GM15510 (cell line): ENCODE measurements around the gene ADORA1.

Source experiments
- POLR2A ChIP-seq: IDR thresholded peaks from 3 replicates; pipeline ENCODE4 v1.6.1; 2011; ENCODE audit warnings: borderline replicate concordance; ENCODE audit not compliant: insufficient read length; ENCODE audit errors: extremely low read depth

Gene ADORA1

GRCh38 chr1:203202431-203203245 lies 75.1 kb downstream of the ADORA1 start:
- TF ChIP-seq POLR2A, result no peak

- no peak for TF ChIP-seq POLR2A
These were observed 77.2 kb downstream of the ADORA1 start for GRCh38 chr1:203204756-203205155.

DNA sequence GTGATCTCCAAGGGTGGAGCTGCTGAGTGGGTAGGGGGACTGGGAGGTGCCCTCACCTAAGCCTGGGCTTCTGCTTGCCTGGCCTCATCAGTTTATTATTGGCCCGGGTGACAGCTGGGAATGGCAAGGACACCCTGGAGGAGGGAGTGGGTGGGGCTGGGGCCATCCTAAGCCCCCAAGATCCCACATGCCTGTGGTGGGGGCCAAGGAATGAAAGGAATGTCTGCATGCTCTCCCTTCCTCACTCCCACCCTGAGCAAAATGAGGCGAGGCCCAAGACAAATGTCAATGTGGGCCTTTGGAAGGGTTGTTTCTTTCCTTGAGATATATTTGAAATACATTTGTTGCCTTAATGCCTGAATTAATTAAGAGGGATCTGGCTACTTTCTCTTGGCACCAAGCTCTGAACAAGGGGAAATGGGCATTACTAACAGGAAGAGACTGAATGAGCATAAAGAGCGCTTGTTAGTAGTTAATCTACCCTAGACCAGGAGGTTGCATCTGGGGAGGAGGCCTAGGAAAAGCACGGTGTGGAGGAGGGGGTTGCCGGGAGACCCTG lies 78.7 kb downstream of the ADORA1 start:
- no peak for TF ChIP-seq POLR2A

DNA sequence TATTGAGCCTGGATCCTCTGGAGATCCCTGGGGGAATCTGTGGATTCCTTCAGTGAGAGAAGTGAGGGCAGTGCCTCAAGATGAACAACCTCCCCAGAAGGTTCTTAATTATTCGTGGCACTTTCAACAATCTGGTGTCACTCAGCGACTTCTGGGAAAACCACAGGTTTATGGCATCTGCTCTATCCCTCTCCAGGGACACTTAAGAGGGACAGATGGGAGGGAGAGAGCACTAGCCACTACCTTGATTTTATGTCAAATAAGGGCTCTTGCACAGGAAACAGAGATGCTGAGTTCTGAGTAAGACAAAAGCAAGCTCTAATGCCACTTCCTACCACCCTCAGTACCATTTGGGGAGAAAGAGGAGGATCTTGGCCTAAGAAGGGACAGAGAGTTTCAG lies 80.2 kb downstream of the ADORA1 start:
- no peak for TF ChIP-seq POLR2A

- no peak for TF ChIP-seq POLR2A
These were observed 80.7 kb downstream of the ADORA1 start for GRCh38 chr1:203208181-203208580.

- TF ChIP-seq POLR2A, result no peak
These were observed 82.8 kb downstream of the ADORA1 start for GRCh38 chr1:203210350-203210749.

- TF ChIP-seq POLR2A, result no peak
These were observed 83.5 kb downstream of the ADORA1 start for GRCh38 chr1:203210988-203211387.

- TF ChIP-seq POLR2A, result no peak
These were observed 84.3 kb downstream of the ADORA1 start for GRCh38 chr1:203211812-203212211.

DNA sequence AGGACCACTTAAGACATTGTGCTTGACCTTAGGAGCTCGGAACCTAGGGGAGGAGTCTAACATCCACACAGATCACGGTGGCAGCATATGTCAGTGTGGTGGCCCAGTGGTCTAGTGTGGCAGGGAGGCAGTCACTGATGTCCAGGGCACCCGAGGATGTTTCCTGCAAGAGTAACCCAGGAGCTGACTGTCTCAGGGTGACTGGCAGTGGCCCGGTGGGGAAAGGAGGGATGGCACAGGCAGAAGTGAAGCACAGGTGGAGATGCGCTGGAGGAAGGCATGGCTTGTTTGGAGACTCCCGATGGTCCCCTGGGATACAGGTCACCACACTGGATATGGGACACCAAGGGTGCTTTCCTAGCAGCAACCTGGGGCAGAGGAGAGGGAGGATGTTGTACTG lies 85.6 kb downstream of the ADORA1 start:
- no peak for TF ChIP-seq POLR2A

DNA sequence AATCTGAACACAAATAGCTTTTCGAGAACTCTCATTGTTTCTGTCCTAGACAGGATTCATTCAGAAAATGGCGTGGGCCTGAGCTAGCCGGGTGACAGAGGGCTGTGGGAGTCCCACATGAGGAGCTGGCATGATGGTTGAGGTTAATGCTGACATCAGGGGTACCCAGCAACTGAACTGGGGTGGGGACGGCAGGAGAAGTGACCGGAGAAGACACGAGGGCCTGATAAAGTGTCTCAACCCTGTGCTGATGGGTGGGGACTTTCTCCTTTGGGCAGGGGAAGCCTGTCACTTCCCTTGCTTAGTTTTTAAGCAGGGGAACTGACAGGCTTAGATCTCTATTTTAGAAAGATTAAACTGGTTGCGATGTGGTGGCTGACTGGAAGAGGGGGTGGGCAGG lies 87.3 kb downstream of the ADORA1 start:
- TF ChIP-seq POLR2A, result no peak

DNA sequence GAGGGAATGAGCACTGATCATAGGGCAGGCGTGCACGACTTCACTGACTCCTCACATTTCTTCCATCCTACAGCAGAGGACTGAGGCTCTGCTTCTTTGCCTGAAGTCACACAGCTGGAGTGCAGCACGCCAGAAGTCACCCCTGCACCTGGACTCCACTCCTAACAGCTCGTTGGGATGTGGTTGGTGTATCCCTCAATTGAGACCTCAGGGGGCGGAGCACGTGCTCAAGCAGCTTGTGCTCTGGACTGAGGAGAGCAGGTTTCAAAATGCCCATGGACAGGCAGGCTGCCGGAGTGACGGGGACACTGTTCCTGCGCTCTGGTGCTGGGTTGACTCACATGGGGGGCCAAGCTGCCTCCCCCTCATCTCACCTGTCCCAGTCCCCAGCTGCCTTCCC lies 88.0 kb downstream of the ADORA1 start:
- TF ChIP-seq POLR2A, result no peak

DNA sequence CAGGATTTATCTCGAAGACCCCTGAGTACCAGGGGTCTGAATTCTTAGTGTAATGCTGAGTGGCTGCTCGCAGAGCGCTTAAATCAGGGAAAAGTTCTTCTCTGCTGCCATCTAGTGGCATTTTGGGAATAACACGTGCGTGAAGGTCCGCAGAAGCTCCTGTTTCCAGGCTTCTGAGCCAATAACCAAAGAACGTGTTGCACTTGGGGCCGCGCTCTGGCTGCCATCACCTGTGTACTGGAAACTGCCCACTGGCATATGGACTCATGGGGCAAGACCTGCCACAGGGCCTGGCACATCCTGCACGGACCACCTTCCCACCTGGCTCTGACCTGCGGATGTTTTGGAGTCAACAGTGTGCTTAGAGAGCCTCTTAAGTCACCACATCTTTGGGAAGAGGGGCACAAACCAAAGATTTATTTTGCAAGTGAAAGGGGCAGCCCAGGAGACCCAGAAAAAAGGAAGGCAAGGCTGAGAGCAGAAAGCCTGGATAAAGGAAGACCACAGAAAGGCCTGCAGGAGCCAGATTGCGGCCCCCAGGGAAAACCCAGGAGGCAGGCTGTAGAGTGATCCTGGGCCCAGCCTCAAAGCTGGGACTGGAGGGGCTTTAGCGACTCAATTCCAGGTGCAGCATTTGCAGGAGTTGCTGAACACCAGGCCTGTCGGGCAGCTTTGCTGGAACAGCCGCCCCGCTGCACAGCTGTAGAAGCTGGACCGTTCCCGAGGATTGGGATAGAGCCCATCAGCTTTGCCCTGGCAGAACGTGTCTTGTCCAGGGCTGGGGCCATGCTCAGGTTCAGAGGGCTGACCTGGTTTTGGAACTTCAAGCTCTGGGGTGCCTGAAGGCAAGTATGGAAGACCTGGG lies 89.0 kb downstream of the ADORA1 start:
- TF ChIP-seq POLR2A, result no peak
